ENCODE data around the gene SMARCC1.

The SMARCC1 gene

GRCh38 chr3:47711596-47711995, 70.1 kb downstream of the SMARCC1 start:
- Histone ChIP-seq H3K9ac (ENCODE audit: low read depth, low read length, poor library complexity, severe bottlenecking) (no peak overlapping the region), H3F3A (ENCODE audit: low read depth) (no peaks in the 10 kb centered on the region), H3K36me3 (ENCODE audit: insufficient read depth, low read length) (peaks cover 97% of the 10 kb centered on the region), H4K20me1 (ENCODE audit: insufficient read depth, low read length, poor library complexity, severe bottlenecking) (peaks cover 15% of the 10 kb centered on the region), H3K79me2 (ENCODE audit: insufficient read depth, low read length) (peaks cover 7% of the 10 kb centered on the region; the same call in 1 of the 2 replicates), H2AFZ (ENCODE audit: low read length) (no peak overlapping the region), H3K27me3 (ENCODE audit: insufficient read depth, low read length, poor library complexity, severe bottlenecking) (no peaks in the 10 kb centered on the region), H3K4me3 (ENCODE audit: low read length, poor library complexity, severe bottlenecking) (no peak overlapping the region), H3K9me2 (replicated peaks; ENCODE audit: low read depth, low read length) (no peaks in the 10 kb centered on the region), H3K9me3 (ENCODE audit: insufficient read depth, low read depth, low read length) (no peaks in the 10 kb centered on the region), H3K4me1 (ENCODE audit: insufficient read depth, low read length, poor library complexity, severe bottlenecking) (no peaks in the 10 kb centered on the region), H3K4me2 (ENCODE audit: low read depth, low read length, poor library complexity, severe bottlenecking) (no peak overlapping the region)
- TF ChIP-seq CTCF (conservative IDR thresholded peaks at IDR 0.05; ENCODE audit: low read length) (no peak), EZH2phosphoT487 (IDR thresholded peaks at IDR 0.05; ENCODE audit: borderline replicate concordance) (no peak)

DNA sequence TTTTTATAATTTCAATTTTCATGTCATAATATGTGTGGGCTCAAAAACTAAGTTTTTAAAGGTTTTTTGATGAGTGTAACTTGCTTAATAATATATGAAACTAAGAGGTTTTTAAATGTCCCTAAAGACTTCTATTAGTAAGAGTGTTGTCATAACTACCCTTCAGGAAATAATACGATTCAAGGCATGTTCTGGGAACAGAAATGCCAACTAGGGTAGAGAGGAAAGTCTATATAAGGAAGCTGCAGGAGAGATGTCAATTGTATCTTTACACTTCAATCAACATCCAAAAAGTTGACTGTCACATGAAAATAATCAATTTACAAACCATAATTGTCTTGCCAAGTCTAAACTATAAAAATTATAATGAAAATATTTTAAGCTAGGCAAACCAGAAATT, 76.3 kb downstream of the SMARCC1 start:
- H3F3A ChIP-seq (ENCODE audit: low read depth) = no peaks in the 10 kb centered on the region
- no peaks in the 10 kb centered on the region for H3K79me2 ChIP-seq (ENCODE audit: insufficient read depth, low read length)
- no peaks in the 10 kb centered on the region for H3K4me1 ChIP-seq (ENCODE audit: insufficient read depth, low read length, poor library complexity, severe bottlenecking)
- no peaks in the 10 kb centered on the region for H3K9me2 ChIP-seq (replicated peaks; ENCODE audit: low read depth, low read length)
- TF ChIP-seq EZH2phosphoT487 (IDR thresholded peaks at IDR 0.05; ENCODE audit: borderline replicate concordance) (no peak), CTCF (conservative IDR thresholded peaks at IDR 0.05; ENCODE audit: low read length) (no peak)
- no peak overlapping the region for H3K9ac ChIP-seq (ENCODE audit: low read depth, low read length, poor library complexity, severe bottlenecking)
- no peak overlapping the region for H3K4me3 ChIP-seq (ENCODE audit: low read length, poor library complexity, severe bottlenecking)
- no peaks in the 10 kb centered on the region for H3K9me3 ChIP-seq (ENCODE audit: insufficient read depth, low read depth, low read length)
- no peak overlapping the region for H2AFZ ChIP-seq (ENCODE audit: low read length)
- H3K4me2 ChIP-seq (ENCODE audit: low read depth, low read length, poor library complexity, severe bottlenecking) = no peak overlapping the region
- peaks cover 96% of the 10 kb centered on the region for H3K36me3 ChIP-seq (ENCODE audit: insufficient read depth, low read length)
- no peaks in the 10 kb centered on the region for H3K27me3 ChIP-seq (ENCODE audit: insufficient read depth, low read length, poor library complexity, severe bottlenecking)
- H4K20me1 ChIP-seq (ENCODE audit: insufficient read depth, low read length, poor library complexity, severe bottlenecking) = peaks cover 5% of the 10 kb centered on the region

- Histone ChIP-seq H4K20me1 (ENCODE audit: insufficient read depth, low read length, poor library complexity, severe bottlenecking) (peaks cover 5% of the 10 kb centered on the region), H3K9me2 (replicated peaks; ENCODE audit: low read depth, low read length) (no peaks in the 10 kb centered on the region), H3K9ac (ENCODE audit: low read depth, low read length, poor library complexity, severe bottlenecking) (no peak overlapping the region), H3K4me3 (ENCODE audit: low read length, poor library complexity, severe bottlenecking) (no peak overlapping the region), H3K4me1 (ENCODE audit: insufficient read depth, low read length, poor library complexity, severe bottlenecking) (no peaks in the 10 kb centered on the region), H3K27me3 (ENCODE audit: insufficient read depth, low read length, poor library complexity, severe bottlenecking) (no peaks in the 10 kb centered on the region), H2AFZ (ENCODE audit: low read length) (no peak overlapping the region), H3K4me2 (ENCODE audit: low read depth, low read length, poor library complexity, severe bottlenecking) (no peak overlapping the region), H3K79me2 (ENCODE audit: insufficient read depth, low read length) (no peaks in the 10 kb centered on the region), H3K9me3 (ENCODE audit: insufficient read depth, low read depth, low read length) (no peaks in the 10 kb centered on the region), H3F3A (ENCODE audit: low read depth) (no peaks in the 10 kb centered on the region), H3K36me3 (ENCODE audit: insufficient read depth, low read length) (peaks cover 96% of the 10 kb centered on the region; the same call in 1 of the 2 replicates)
- TF ChIP-seq CTCF (conservative IDR thresholded peaks at IDR 0.05; ENCODE audit: low read length) (no peak), EZH2phosphoT487 (IDR thresholded peaks at IDR 0.05; ENCODE audit: borderline replicate concordance) (no peak)
These were observed 77.5 kb downstream of the SMARCC1 start for GRCh38 chr3:47704237-47704612.

Measured in Loucy (cell line).